GM10847 (cell line): ENCODE results near the gene HJURP.

Source experiments
- POLR2A ChIP-seq: IDR thresholded peaks from 2 replicates; pipeline ENCODE4 v1.6.1; 2011; ENCODE audit not compliant: insufficient read length; ENCODE audit errors: extremely low read depth

Gene HJURP

GRCh38 chr2:233853353-233853752 lies 982 bp downstream of the HJURP start:
- no peak for TF ChIP-seq POLR2A

- TF ChIP-seq POLR2A, result no peak
These were observed 2.3 kb downstream of the HJURP start for GRCh38 chr2:233852056-233852455.

GRCh38 chr2:233851169-233851568 lies 3.2 kb downstream of the HJURP start:
- no peak for TF ChIP-seq POLR2A

- no peak for TF ChIP-seq POLR2A
These were observed 3.6 kb downstream of the HJURP start for GRCh38 chr2:233850745-233851144.

GRCh38 chr2:233849607-233850271 lies 4.6 kb downstream of the HJURP start:
- no peak for TF ChIP-seq POLR2A

- no peak for TF ChIP-seq POLR2A
These were observed 6.1 kb downstream of the HJURP start for GRCh38 chr2:233848276-233848675.

GRCh38 chr2:233847248-233847898 lies 7.0 kb downstream of the HJURP start:
- no peak for TF ChIP-seq POLR2A

GRCh38 chr2:233846387-233847247 lies 7.7 kb downstream of the HJURP start:
- TF ChIP-seq POLR2A, result no peak

GRCh38 chr2:233845301-233846060 lies 8.9 kb downstream of the HJURP start:
- no peak for TF ChIP-seq POLR2A

GRCh38 chr2:233844836-233845235 lies 9.5 kb downstream of the HJURP start:
- TF ChIP-seq POLR2A, result no peak

GRCh38 chr2:233844064-233844807 lies 10.1 kb downstream of the HJURP start:
- TF ChIP-seq POLR2A, result no peak

- TF ChIP-seq POLR2A, result no peak
These were observed 13.2 kb downstream of the HJURP start for GRCh38 chr2:233841183-233841582.

- no peak for TF ChIP-seq POLR2A
These were observed 13.8 kb downstream of the HJURP start for GRCh38 chr2:233840520-233840919.

- no peak for TF ChIP-seq POLR2A
These were observed 14.9 kb downstream of the HJURP start for GRCh38 chr2:233839447-233839820.
